ENCODE data around the gene FAM124A.

The FAM124A gene

GRCh38 chr13:51331354-51331861, 109.2 kb downstream of the FAM124A start:
- Histone ChIP-seq H3K36me3 (ENCODE audit: control insufficient read depth in 1 of 2, insufficient read depth in 2 of 2, low read depth in 1 of 2, low read length in 2 of 2) (peaks cover 4 to 7% of the 10 kb centered on the region in 2 experiments), H3K27me3 (ENCODE audit: control insufficient read depth in 1 of 2, insufficient read depth in 1 of 2, low read length in 2 of 2) (no peaks in the 10 kb centered on the region), H3K9me3 (ENCODE audit: control insufficient read depth, low read length) (no peaks in the 10 kb centered on the region), H3K4me3 (ENCODE audit: insufficient read depth in 1 of 2, low read depth in 1 of 2, low read length in 2 of 2) (no peak overlapping the region), H3K4ac (ENCODE audit: low read depth in 1 of 2, low read length in 2 of 2) (no peak overlapping the region), H2BK15ac (ENCODE audit: low read depth, poor library complexity, severe bottlenecking) (no peak overlapping the region), H3K18ac (ENCODE audit: low read depth in 1 of 2, low read length in 2 of 2) (no peak overlapping the region), H4K91ac (ENCODE audit: low read length) (no peak overlapping the region), H2BK5ac (ENCODE audit: low read depth, low read length, poor library complexity, severe bottlenecking) (no peak overlapping the region), H2BK120ac (ENCODE audit: low read depth, low read length) (no peak overlapping the region), H3K4me1 (ENCODE audit: control insufficient read depth, insufficient read depth, low read depth, low read length) (peaks cover 6% of the 10 kb centered on the region), H3K4me2 (ENCODE audit: low read length, poor library complexity, severe bottlenecking) (no peak overlapping the region), H3K27ac (ENCODE audit: low read length, poor library complexity, severe bottlenecking) (no peak overlapping the region), H2AFZ (ENCODE audit: low read depth, low read length) (no peak overlapping the region), H3K9ac (ENCODE audit: low read length) (no peak overlapping the region), H2AK5ac (ENCODE audit: low read length, severe bottlenecking) (peak overlapping the region; percentile 50), H3K23ac (ENCODE audit: low read length in 2 of 2) (no peak overlapping the region), H3K79me1 (replicated peaks; ENCODE audit: low read length, poor library complexity, severe bottlenecking) (no peaks in the 10 kb centered on the region), H3K14ac (ENCODE audit: low read length in 2 of 2) (no peak overlapping the region), H2BK12ac (ENCODE audit: low read length in 2 of 2) (no peak overlapping the region), H4K8ac (ENCODE audit: low read length) (no peak overlapping the region)
- DNase-seq, result no peak
- WGBS, result 84% methylated on average over 6 of the region's 6 CpGs

- H3K27ac ChIP-seq (ENCODE audit: low read length, poor library complexity, severe bottlenecking), result no peak overlapping the region
- H3K4me2 ChIP-seq (ENCODE audit: low read length, poor library complexity, severe bottlenecking), result no peak overlapping the region
- no peak overlapping the region for H2BK12ac ChIP-seq (ENCODE audit: low read length in 2 of 2)
- no peak overlapping the region for H3K14ac ChIP-seq (ENCODE audit: low read length in 2 of 2)
- H3K79me1 ChIP-seq (replicated peaks; ENCODE audit: low read length, poor library complexity, severe bottlenecking), result no peaks in the 10 kb centered on the region
- H2BK5ac ChIP-seq (ENCODE audit: low read depth, low read length, poor library complexity, severe bottlenecking), result no peak overlapping the region
- no peak for DNase-seq
- H3K23ac ChIP-seq (ENCODE audit: low read length in 2 of 2), result no peak overlapping the region
- H2AFZ ChIP-seq (ENCODE audit: low read depth, low read length), result no peak overlapping the region
- peaks cover 4 to 7% of the 10 kb centered on the region in 2 experiments for H3K36me3 ChIP-seq (ENCODE audit: control insufficient read depth in 1 of 2, insufficient read depth in 2 of 2, low read depth in 1 of 2, low read length in 2 of 2)
- H3K27me3 ChIP-seq (ENCODE audit: control insufficient read depth in 1 of 2, insufficient read depth in 1 of 2, low read length in 2 of 2), result no peaks in the 10 kb centered on the region
- H3K4me3 ChIP-seq (ENCODE audit: insufficient read depth in 1 of 2, low read depth in 1 of 2, low read length in 2 of 2), result no peak overlapping the region
- H3K18ac ChIP-seq (ENCODE audit: low read depth in 1 of 2, low read length in 2 of 2), result no peak overlapping the region
- no peak overlapping the region for H3K4ac ChIP-seq (ENCODE audit: low read depth in 1 of 2, low read length in 2 of 2)
- H2AK5ac ChIP-seq (ENCODE audit: low read length, severe bottlenecking), result no peak overlapping the region
- H2BK15ac ChIP-seq (ENCODE audit: low read depth, poor library complexity, severe bottlenecking), result no peak overlapping the region
- WGBS, result 71% methylated on average over 2 of the region's 2 CpGs
- H4K8ac ChIP-seq (ENCODE audit: low read length), result no peak overlapping the region
- H2BK120ac ChIP-seq (ENCODE audit: low read depth, low read length), result no peak overlapping the region
- no peak overlapping the region for H4K91ac ChIP-seq (ENCODE audit: low read length)
- no peak overlapping the region for H3K9ac ChIP-seq (ENCODE audit: low read length)
- H3K4me1 ChIP-seq (ENCODE audit: control insufficient read depth, insufficient read depth, low read depth, low read length), result peaks cover 6% of the 10 kb centered on the region
- H3K9me3 ChIP-seq (ENCODE audit: control insufficient read depth, low read length), result no peaks in the 10 kb centered on the region
Observed at GRCh38 chr13:51332566-51333361, 110.6 kb downstream of the FAM124A start.

- H3K4ac ChIP-seq (ENCODE audit: low read depth in 1 of 2, low read length in 2 of 2), result no peak overlapping the region
- no peaks in the 10 kb centered on the region for H3K27me3 ChIP-seq (ENCODE audit: control insufficient read depth in 1 of 2, insufficient read depth in 1 of 2, low read length in 2 of 2)
- no peak overlapping the region for H2BK12ac ChIP-seq (ENCODE audit: low read length in 2 of 2)
- no peak overlapping the region for H4K91ac ChIP-seq (ENCODE audit: low read length)
- no peak overlapping the region for H3K18ac ChIP-seq (ENCODE audit: low read depth in 1 of 2, low read length in 2 of 2)
- H3K27ac ChIP-seq (ENCODE audit: low read length, poor library complexity, severe bottlenecking), result no peak overlapping the region
- H3K9ac ChIP-seq (ENCODE audit: low read length), result no peak overlapping the region
- no peak overlapping the region for H2AFZ ChIP-seq (ENCODE audit: low read depth, low read length)
- H3K9me3 ChIP-seq (ENCODE audit: control insufficient read depth, low read length), result no peaks in the 10 kb centered on the region
- no peak overlapping the region for H3K23ac ChIP-seq (ENCODE audit: low read length in 2 of 2)
- H3K4me2 ChIP-seq (ENCODE audit: low read length, poor library complexity, severe bottlenecking), result no peak overlapping the region
- H2AK5ac ChIP-seq (ENCODE audit: low read length, severe bottlenecking), result no peak overlapping the region
- H2BK120ac ChIP-seq (ENCODE audit: low read depth, low read length), result no peak overlapping the region
- H3K4me1 ChIP-seq (ENCODE audit: control insufficient read depth, insufficient read depth, low read depth, low read length), result peaks cover 6% of the 10 kb centered on the region
- H2BK5ac ChIP-seq (ENCODE audit: low read depth, low read length, poor library complexity, severe bottlenecking), result no peak overlapping the region
- H4K8ac ChIP-seq (ENCODE audit: low read length), result no peak overlapping the region
- peaks cover 4 to 7% of the 10 kb centered on the region in 2 experiments for H3K36me3 ChIP-seq (ENCODE audit: control insufficient read depth in 1 of 2, insufficient read depth in 2 of 2, low read depth in 1 of 2, low read length in 2 of 2)
- no peak overlapping the region for H3K4me3 ChIP-seq (ENCODE audit: insufficient read depth in 1 of 2, low read depth in 1 of 2, low read length in 2 of 2)
- DNase-seq, result no peak
- no peaks in the 10 kb centered on the region for H3K79me1 ChIP-seq (replicated peaks; ENCODE audit: low read length, poor library complexity, severe bottlenecking)
- H2BK15ac ChIP-seq (ENCODE audit: low read depth, poor library complexity, severe bottlenecking), result no peak overlapping the region
- no peak overlapping the region for H3K14ac ChIP-seq (ENCODE audit: low read length in 2 of 2)
Observed at GRCh38 chr13:51333421-51333820, 111.2 kb downstream of the FAM124A start.

GRCh38 chr13:51333826-51334225, 111.6 kb downstream of the FAM124A start:
- Histone ChIP-seq H3K18ac (ENCODE audit: low read depth in 1 of 2, low read length in 2 of 2) (no peak overlapping the region), H3K27ac (ENCODE audit: low read length, poor library complexity, severe bottlenecking) (no peak overlapping the region), H2BK5ac (ENCODE audit: low read depth, low read length, poor library complexity, severe bottlenecking) (no peak overlapping the region), H4K8ac (ENCODE audit: low read length) (no peak overlapping the region), H3K27me3 (ENCODE audit: control insufficient read depth in 1 of 2, insufficient read depth in 1 of 2, low read length in 2 of 2) (no peaks in the 10 kb centered on the region), H3K23ac (ENCODE audit: low read length in 2 of 2) (no peak overlapping the region), H2BK15ac (ENCODE audit: low read depth, poor library complexity, severe bottlenecking) (no peak overlapping the region), H3K36me3 (ENCODE audit: control insufficient read depth in 1 of 2, insufficient read depth in 2 of 2, low read depth in 1 of 2, low read length in 2 of 2) (peaks cover 4 to 7% of the 10 kb centered on the region in 2 experiments), H3K4me1 (ENCODE audit: control insufficient read depth, insufficient read depth, low read depth, low read length) (peaks cover 6% of the 10 kb centered on the region), H3K79me1 (replicated peaks; ENCODE audit: low read length, poor library complexity, severe bottlenecking) (no peaks in the 10 kb centered on the region), H3K9me3 (ENCODE audit: control insufficient read depth, low read length) (no peaks in the 10 kb centered on the region), H2BK120ac (ENCODE audit: low read depth, low read length) (no peak overlapping the region), H2AK5ac (ENCODE audit: low read length, severe bottlenecking) (no peak overlapping the region), H3K4me2 (ENCODE audit: low read length, poor library complexity, severe bottlenecking) (no peak overlapping the region), H3K9ac (ENCODE audit: low read length) (no peak overlapping the region), H2AFZ (ENCODE audit: low read depth, low read length) (no peak overlapping the region), H3K4me3 (ENCODE audit: insufficient read depth in 1 of 2, low read depth in 1 of 2, low read length in 2 of 2) (no peak overlapping the region), H3K14ac (ENCODE audit: low read length in 2 of 2) (no peak overlapping the region), H2BK12ac (ENCODE audit: low read length in 2 of 2) (no peak overlapping the region), H3K4ac (ENCODE audit: low read depth in 1 of 2, low read length in 2 of 2) (no peak overlapping the region), H4K91ac (ENCODE audit: low read length) (no peak overlapping the region)
- DNase-seq, result no peak
